ENCODE measurements around the gene TRMT44. TPM values are rescaled to one million over a fixed set of nuclear protein-coding genes. Genes with fewer than 3 reads are reported as not detected.
A peak's percentile ranks its signal among the peaks of the same experiment; 100 is the strongest.

The TRMT44 gene
- total and polyA plus RNA-seq, 12 donors = 6.0 to 26.2 (median 12.5) TPM

GRCh38 chr4:8410066-8410625 is 30.4 kb upstream of the TRMT44 start:
- no peak overlapping the region for H3K27ac ChIP-seq
- H3K4me1 ChIP-seq (replicated peaks in 1 of 2) = no peaks in the 10 kb centered on the region
- intact Hi-C loops (cut with DNase I) = no loop called here
- H3K36me3 ChIP-seq (replicated peaks in 1 of 2) = peaks cover 0 to 39% of the 10 kb centered on the region in 2 donors
- no peaks in the 10 kb centered on the region for H3K9me3 ChIP-seq (replicated peaks in 1 of 3)
- H3K4me3 ChIP-seq = no peak overlapping the region
- no peak for DNase-seq
- no peaks in the 10 kb centered on the region for H3K27me3 ChIP-seq
- 91 to 93% (median 92%) methylated on average over 9 of the region's 9 CpGs for WGBS, 4 donors
- TF ChIP-seq POLR2A (IDR thresholded peaks at IDR 0.05) = no peak

- WGBS, 4 donors = 62 to 81% (median 79%) methylated on average over 11 to 26 of the region's 26 CpGs
- TF ChIP-seq POLR2A (IDR thresholded peaks at IDR 0.05) (no peak), CTCF (IDR thresholded peaks at IDR 0.05) (peak in 2 of 6 experiments; percentile 25 to 26)
- no peaks in the 10 kb centered on the region for H3K9me3 ChIP-seq (replicated peaks in 1 of 3)
- no peak overlapping the region for H3K27ac ChIP-seq
- no peaks in the 10 kb centered on the region for H3K4me1 ChIP-seq (replicated peaks in 1 of 2)
- no peaks in the 10 kb centered on the region for H3K27me3 ChIP-seq
- peaks cover 0 to 39% of the 10 kb centered on the region in 2 donors for H3K36me3 ChIP-seq (replicated peaks in 1 of 2)
- no peak overlapping the region for H3K4me3 ChIP-seq
- DNase-seq = peak in 1 of 7 donors; percentile 38
- intact Hi-C loops (cut with DNase I) = no loop called here
These were observed 29.8 kb upstream of the TRMT44 start for GRCh38 chr4:8410641-8411271.

GRCh38 chr4:8411351-8412180 is 29.0 kb upstream of the TRMT44 start:
- WGBS, 4 donors = 88 to 96% (median 93%) methylated on average over 12 to 13 of the region's 13 CpGs
- TF ChIP-seq CTCF (IDR thresholded peaks at IDR 0.05) = no peak
- no peaks in the 10 kb centered on the region for H3K27me3 ChIP-seq
- no peak for DNase-seq
- no peak overlapping the region for H3K4me3 ChIP-seq
- H3K4me1 ChIP-seq (replicated peaks in 1 of 2) = no peaks in the 10 kb centered on the region
- peaks cover 0 to 35% of the 10 kb centered on the region in 2 donors for H3K36me3 ChIP-seq (replicated peaks in 1 of 2)
- H3K9me3 ChIP-seq (replicated peaks in 1 of 3) = no peaks in the 10 kb centered on the region
- no peak overlapping the region for H3K27ac ChIP-seq
- intact Hi-C loops (cut with DNase I) = no loop called here

- WGBS, 4 donors = 91 to 98% (median 95%) methylated on average over 5 of the region's 5 CpGs
- intact Hi-C loops (cut with DNase I) = no loop called here
These were observed 28.3 kb upstream of the TRMT44 start for GRCh38 chr4:8412288-8412687.

More at GRCh38 chr4:8412288-8412687, 28.3 kb upstream of the TRMT44 start:
- Histone ChIP-seq H3K27ac (no peak overlapping the region), H3K27me3 (no peaks in the 10 kb centered on the region), H3K36me3 (replicated peaks in 1 of 2) (peaks cover 0 to 35% of the 10 kb centered on the region in 2 donors), H3K9me3 (replicated peaks in 1 of 3) (no peaks in the 10 kb centered on the region), H3K4me1 (replicated peaks in 1 of 2) (no peaks in the 10 kb centered on the region), H3K4me3 (no peak overlapping the region)
- no peak for DNase-seq
- TF ChIP-seq POLR2A (IDR thresholded peaks at IDR 0.05) = no peak
- no peak for TF ChIP-seq CTCF (IDR thresholded peaks at IDR 0.05)

Measured in adrenal gland (tissue), 12 donors.